Fibroblast of lung (primary cell): ENCODE measurements around the gene HECTD2. TPM values are rescaled to one million over a fixed set of nuclear protein-coding genes. Genes with fewer than 3 reads are reported as not detected.
"Not testable (repeated sequence)": the region's sequence is repeated elsewhere in the genome, so short reads cannot be mapped to it uniquely, and the experiment has no call there.

Experiments
- DNase-seq, 2 donors: peaks; one replicate each; pipeline versions ENCODE4 v3.0.0 to v3.0.0-alpha.2; 2010; ENCODE audit warnings: low read depth in 2 of 2
- H2AFZ ChIP-seq: 2 replicates; pipeline ENCODE4 v1.5.1; 2012; ENCODE audit warnings: low read length, control low read depth, inconsistent platforms
- H3K27ac ChIP-seq: 2 replicates; pipeline ENCODE4 v1.5.1; 2011; ENCODE audit warnings: low read length, control low read depth; ENCODE audit not compliant: insufficient read depth
- H3K27me3 ChIP-seq: 2 replicates; pipeline ENCODE4 v1.5.1; 2011; ENCODE audit warnings: mild to moderate bottlenecking, low read length; ENCODE audit not compliant: control insufficient read depth, insufficient read depth
- H3K36me3 ChIP-seq: 2 replicates; pipeline ENCODE4 v1.5.1; 2011; ENCODE audit warnings: low read length; ENCODE audit not compliant: control insufficient read depth, insufficient read depth
- H3K4me1 ChIP-seq: 2 replicates; pipeline ENCODE4 v1.5.1; 2011; ENCODE audit warnings: low read length; ENCODE audit not compliant: control insufficient read depth, insufficient read depth; ENCODE audit errors: extremely low read depth
- H3K4me2 ChIP-seq: 2 replicates; pipeline ENCODE4 v1.5.1; 2011; ENCODE audit warnings: low read length, control low read depth; ENCODE audit not compliant: insufficient read depth; ENCODE audit errors: extremely low read depth
- H3K4me3 ChIP-seq, 4 experiments: fragments of 200-600 bp in 1 of 4; sonication (generic) in 1 of 4; replicated peaks in 1 of 4; 2 replicates each; pipeline ENCODE4 v1.5.1; 2011 to 2016; ENCODE audit warnings: low read length in 4 of 4, low read depth in 3 of 4, mild to moderate bottlenecking in 3 of 4, control low read depth in 2 of 4, inconsistent platforms in 1 of 4, mixed read lengths in 1 of 4; ENCODE audit not compliant: insufficient read depth in 1 of 4; ENCODE audit errors: control extremely low read depth in 1 of 4
- H3K79me2 ChIP-seq: 2 replicates; pipeline ENCODE4 v1.5.1; 2012; ENCODE audit warnings: mild to moderate bottlenecking, low read length, inconsistent platforms; ENCODE audit not compliant: control insufficient read depth, insufficient read depth
- H3K9ac ChIP-seq: 2 replicates; pipeline ENCODE4 v1.5.1; 2011; ENCODE audit warnings: mild to moderate bottlenecking, low read length, control low read depth; ENCODE audit not compliant: insufficient read depth
- H3K9me3 ChIP-seq: 2 replicates; pipeline ENCODE4 v1.5.1; 2012; ENCODE audit warnings: low read depth, low read length; ENCODE audit not compliant: control insufficient read depth, insufficient read depth
- H4K20me1 ChIP-seq: 2 replicates; pipeline ENCODE4 v1.5.1; 2011; ENCODE audit warnings: low read length; ENCODE audit not compliant: control insufficient read depth, insufficient read depth; ENCODE audit errors: extremely low read depth
- EZH2 ChIP-seq: IDR thresholded peaks from 2 replicates; pipeline ENCODE4 v1.5.1; 2012; ENCODE audit warnings: low read length, control low read depth, mild to moderate bottlenecking; ENCODE audit errors: missing control alignments
- polyA plus RNA-seq, 2 donors: library from polyadenylated mRNA; depleted of rRNA in 1 of 2; stranded (reverse) in 1 of 2; unstranded in 1 of 2; fragments of >200 nt; gene quantifications; 2 replicates each; pipeline ENCODE4 v1.2.1, GENCODE V29; 2011 to 2012; ENCODE audit warnings: missing spikeins in 1 of 2
- total RNA-seq: library from RNA; depleted of rRNA; stranded (reverse); fragments of >200 nt; gene quantifications from 2 replicates; pipeline ENCODE4 v1.2.1, GENCODE V29; 2014
- TF ChIP-seq, protein P1 (sequence below), 2 donors: IDR thresholded peaks in 1 of 2; conservative IDR thresholded peaks in 1 of 2; 1 replicate in 1 of 2; 2 replicates in 1 of 2; pipeline ENCODE4 v1.5.1; 2011 to 2012; ENCODE audit warnings: low read length in 2 of 2, control low read depth in 1 of 2, inconsistent platforms in 1 of 2, low read depth in 1 of 2, mild to moderate bottlenecking in 1 of 2

Gene HECTD2
- total and polyA plus RNA-seq, 2 donors (not counting 1 experiment from before 2014, with no cell fraction given): 7.6 to 8.3 TPM

DNA sequence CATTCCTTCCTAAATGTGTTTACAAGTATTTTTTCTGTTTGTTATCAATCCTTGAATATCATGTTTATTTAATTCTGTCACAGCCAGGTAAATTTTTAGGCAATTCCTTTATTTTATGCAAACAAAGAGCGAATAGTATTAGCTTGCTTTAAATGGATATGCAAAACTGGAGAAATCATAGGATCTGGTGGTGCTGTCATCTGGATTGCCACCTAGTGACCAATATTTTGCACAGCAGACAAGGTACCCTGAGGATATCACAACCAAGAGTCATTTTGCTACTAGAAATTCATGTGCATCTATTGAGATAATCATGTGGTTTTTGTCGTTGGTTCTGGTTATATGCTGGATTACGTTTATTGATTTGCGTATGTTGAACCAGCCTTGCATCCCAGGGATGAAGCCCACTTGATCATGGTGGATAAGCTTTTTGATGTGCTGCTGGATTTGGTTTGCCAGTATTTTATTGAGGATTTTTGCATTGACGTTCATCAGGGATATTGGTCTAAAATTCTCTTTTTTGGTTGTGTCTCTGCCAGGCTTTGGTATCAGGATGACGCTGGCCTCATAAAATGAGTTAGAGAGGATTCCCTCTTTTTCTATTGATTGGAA lies 40.1 kb upstream of the HECTD2 start:
- H3K9ac ChIP-seq, H3K27me3 ChIP-seq, H3K36me3 ChIP-seq, H3K9me3 ChIP-seq, H2AFZ ChIP-seq, H3K4me1 ChIP-seq, H3K27ac ChIP-seq, H3K79me2 ChIP-seq, H4K20me1 ChIP-seq, H3K4me3 ChIP-seq, H3K4me2 ChIP-seq: not testable (repeated sequence)
- peak; percentile 39 to 68 for DNase-seq
- TF ChIP-seq, protein P1, sequence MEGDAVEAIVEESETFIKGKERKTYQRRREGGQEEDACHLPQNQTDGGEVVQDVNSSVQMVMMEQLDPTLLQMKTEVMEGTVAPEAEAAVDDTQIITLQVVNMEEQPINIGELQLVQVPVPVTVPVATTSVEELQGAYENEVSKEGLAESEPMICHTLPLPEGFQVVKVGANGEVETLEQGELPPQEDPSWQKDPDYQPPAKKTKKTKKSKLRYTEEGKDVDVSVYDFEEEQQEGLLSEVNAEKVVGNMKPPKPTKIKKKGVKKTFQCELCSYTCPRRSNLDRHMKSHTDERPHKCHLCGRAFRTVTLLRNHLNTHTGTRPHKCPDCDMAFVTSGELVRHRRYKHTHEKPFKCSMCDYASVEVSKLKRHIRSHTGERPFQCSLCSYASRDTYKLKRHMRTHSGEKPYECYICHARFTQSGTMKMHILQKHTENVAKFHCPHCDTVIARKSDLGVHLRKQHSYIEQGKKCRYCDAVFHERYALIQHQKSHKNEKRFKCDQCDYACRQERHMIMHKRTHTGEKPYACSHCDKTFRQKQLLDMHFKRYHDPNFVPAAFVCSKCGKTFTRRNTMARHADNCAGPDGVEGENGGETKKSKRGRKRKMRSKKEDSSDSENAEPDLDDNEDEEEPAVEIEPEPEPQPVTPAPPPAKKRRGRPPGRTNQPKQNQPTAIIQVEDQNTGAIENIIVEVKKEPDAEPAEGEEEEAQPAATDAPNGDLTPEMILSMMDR (conservative IDR thresholded peaks at IDR 0.05 in 1 of 2, IDR thresholded peaks at IDR 0.05 in 1 of 2; ENCODE audit: low read depth in 1 of 2, low read length in 2 of 2): peak; percentile 49 to 68

DNA sequence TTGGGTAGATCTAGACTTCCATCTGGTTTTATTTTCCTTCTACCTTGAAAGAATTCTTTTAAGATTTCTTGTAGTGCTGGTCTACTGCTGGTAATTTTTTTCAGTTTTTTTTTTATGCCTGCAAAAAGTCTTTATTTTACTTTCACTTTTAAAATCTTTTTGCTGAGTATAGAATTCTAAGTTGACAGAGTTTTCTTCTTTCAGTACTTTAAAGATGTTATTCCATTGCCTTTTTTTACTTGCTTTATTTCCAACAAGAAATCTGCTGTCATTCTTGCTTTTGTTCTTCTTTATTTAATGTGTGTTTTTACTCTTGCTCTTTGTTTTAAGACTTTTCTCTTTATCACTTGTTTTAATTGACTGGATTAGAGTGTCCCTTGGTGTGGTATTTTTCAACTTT lies 36.1 kb upstream of the HECTD2 start:
- Histone ChIP-seq H3K9me3 (no peaks in the 10 kb centered on the region), H3K4me2 (no peak overlapping the region), H4K20me1 (no peaks in the 10 kb centered on the region), H3K36me3 (no peaks in the 10 kb centered on the region), H3K9ac (no peak overlapping the region), H3K27ac (no peak overlapping the region), H3K27me3 (peaks cover 5% of the 10 kb centered on the region), H3K4me1 (no peaks in the 10 kb centered on the region), H2AFZ (no peak overlapping the region), H3K4me3 (no peak overlapping the region), H3K79me2 (no peaks in the 10 kb centered on the region)
- no peak for TF ChIP-seq EZH2
- TF ChIP-seq, protein P1 (conservative IDR thresholded peaks at IDR 0.05 in 1 of 2, IDR thresholded peaks at IDR 0.05 in 1 of 2; ENCODE audit: low read depth in 1 of 2, low read length in 2 of 2): no peak
- DNase-seq: no peak

DNA sequence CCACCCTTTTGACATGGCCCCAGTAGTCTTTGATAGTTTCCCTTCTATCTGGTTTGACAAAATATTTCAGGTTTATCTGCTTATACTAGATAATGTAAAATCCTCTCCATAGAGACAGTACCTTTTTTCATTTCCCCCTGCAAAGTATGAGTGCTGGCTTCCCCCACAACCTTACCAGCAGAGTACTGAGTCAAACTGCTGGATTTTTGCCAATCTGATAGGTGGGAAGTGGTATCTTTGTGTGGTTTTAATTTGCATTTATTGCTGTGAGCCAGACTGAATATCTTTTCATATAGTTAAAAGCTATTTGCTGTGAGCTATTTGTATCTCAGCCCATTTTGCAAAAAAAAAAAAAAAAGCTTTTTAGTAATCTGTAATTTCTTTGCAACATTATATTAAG lies 32.1 kb upstream of the HECTD2 start:
- Histone ChIP-seq H3K9me3 (no peaks in the 10 kb centered on the region), H3K27me3 (peaks cover 5% of the 10 kb centered on the region), H3K36me3 (no peaks in the 10 kb centered on the region), H3K79me2 (no peaks in the 10 kb centered on the region), H3K27ac (no peak overlapping the region), H4K20me1 (no peaks in the 10 kb centered on the region), H3K4me3 (no peak overlapping the region), H3K4me2 (no peak overlapping the region), H2AFZ (no peak overlapping the region), H3K4me1 (no peaks in the 10 kb centered on the region), H3K9ac (no peak overlapping the region)
- peak in 1 of 2 donors; percentile 89 for DNase-seq
- no peak for TF ChIP-seq EZH2
- TF ChIP-seq, protein P1 (conservative IDR thresholded peaks at IDR 0.05 in 1 of 2, IDR thresholded peaks at IDR 0.05 in 1 of 2; ENCODE audit: low read depth in 1 of 2, low read length in 2 of 2): no peak
